Measurements from ENCODE around the gene FCHO1. TPM values are rescaled to one million over a fixed set of nuclear protein-coding genes. Genes with fewer than 3 reads are reported as not detected.

FCHO1 gene
- total RNA-seq, 2 experiments from 2014 or later = 85.6 to 107 TPM

DNA sequence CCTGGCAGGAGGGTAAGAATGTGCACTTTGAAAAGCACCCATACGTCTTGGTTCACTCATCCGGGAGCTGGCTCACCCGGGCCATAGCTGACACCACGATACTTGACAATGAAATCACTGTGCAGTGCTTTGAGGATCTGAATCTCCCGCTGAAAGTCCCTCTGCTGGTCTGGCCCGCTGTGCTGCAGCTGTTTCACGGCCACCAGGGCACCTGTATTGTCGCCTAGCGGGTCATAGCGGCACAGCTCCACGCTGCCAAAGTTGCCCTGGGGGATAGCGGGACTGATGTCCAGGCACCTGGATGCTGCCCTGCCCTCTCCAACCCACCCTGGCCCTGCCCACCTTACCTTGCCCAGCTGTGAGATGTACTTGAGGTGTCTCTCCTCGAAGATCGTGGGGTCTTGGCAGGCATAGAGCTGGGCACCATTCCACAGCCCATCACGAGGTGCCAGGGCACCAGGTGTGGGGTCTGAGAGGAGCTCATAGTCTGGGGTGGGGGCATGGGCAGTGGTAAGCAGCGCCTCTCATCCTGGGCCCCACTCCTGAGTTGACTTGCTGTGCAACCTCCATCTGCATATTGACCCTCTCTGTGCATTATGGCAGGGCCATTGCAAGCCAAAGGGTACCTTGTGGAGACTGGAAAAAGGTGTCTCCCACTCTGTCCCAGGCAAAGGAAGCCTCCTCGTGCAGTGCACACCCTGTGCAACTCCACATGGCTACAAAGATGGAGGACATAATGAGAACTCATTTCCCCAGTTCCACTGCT lies 81.3 kb downstream of the FCHO1 start:
- no peaks in the 10 kb centered on the region for H3K4me1 ChIP-seq (ENCODE audit: insufficient read depth, low read length, poor library complexity, severe bottlenecking)
- no peak for DNase-seq (ENCODE audit: low spot score)
- no peaks in the 10 kb centered on the region for H3K9me3 ChIP-seq (ENCODE audit: low read length)
- no peaks in the 10 kb centered on the region for H3K9me2 ChIP-seq (ENCODE audit: insufficient read depth, low read length)
- H3K4me2 ChIP-seq (ENCODE audit: low read length) = no peak overlapping the region
- H3K4me3 ChIP-seq (ENCODE audit: low read depth, low read length, poor library complexity, severe bottlenecking) = no peak overlapping the region
- intact Hi-C loops (cut with micrococcal nuclease; ENCODE audit: unreplicated experiment) = no loop called here
- ChIA-PET CTCF (ENCODE audit: unreplicated experiment) (no interaction called here), POLR2A (interaction anchor here (0.6 kb wide), 1 partner anchor 15 kb away, joined by 4 read pairs; no protein-coding TSS in a partner anchor)
- H3K79me2 ChIP-seq (ENCODE audit: insufficient read depth, low read depth, low read length) = no peaks in the 10 kb centered on the region
- peaks cover 17% of the 10 kb centered on the region for H3K36me3 ChIP-seq (ENCODE audit: insufficient read depth, low read length)
- no peak overlapping the region for H2AFZ ChIP-seq (ENCODE audit: low read length)
- TF ChIP-seq EZH2phosphoT487 (IDR thresholded peaks at IDR 0.05; ENCODE audit: borderline replicate concordance, low read depth, low read length) = no peak
- TF ChIP-seq, protein P1, sequence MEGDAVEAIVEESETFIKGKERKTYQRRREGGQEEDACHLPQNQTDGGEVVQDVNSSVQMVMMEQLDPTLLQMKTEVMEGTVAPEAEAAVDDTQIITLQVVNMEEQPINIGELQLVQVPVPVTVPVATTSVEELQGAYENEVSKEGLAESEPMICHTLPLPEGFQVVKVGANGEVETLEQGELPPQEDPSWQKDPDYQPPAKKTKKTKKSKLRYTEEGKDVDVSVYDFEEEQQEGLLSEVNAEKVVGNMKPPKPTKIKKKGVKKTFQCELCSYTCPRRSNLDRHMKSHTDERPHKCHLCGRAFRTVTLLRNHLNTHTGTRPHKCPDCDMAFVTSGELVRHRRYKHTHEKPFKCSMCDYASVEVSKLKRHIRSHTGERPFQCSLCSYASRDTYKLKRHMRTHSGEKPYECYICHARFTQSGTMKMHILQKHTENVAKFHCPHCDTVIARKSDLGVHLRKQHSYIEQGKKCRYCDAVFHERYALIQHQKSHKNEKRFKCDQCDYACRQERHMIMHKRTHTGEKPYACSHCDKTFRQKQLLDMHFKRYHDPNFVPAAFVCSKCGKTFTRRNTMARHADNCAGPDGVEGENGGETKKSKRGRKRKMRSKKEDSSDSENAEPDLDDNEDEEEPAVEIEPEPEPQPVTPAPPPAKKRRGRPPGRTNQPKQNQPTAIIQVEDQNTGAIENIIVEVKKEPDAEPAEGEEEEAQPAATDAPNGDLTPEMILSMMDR (conservative IDR thresholded peaks at IDR 0.05; ENCODE audit: low read length) = no peak
- BruUV-seq (replicated peaks) = no TSS peak
- H4K20me1 ChIP-seq (ENCODE audit: insufficient read depth, low read length) = no peaks in the 10 kb centered on the region
- no peak overlapping the region for H3K27ac ChIP-seq (ENCODE audit: low read depth, low read length, poor library complexity, severe bottlenecking)

DNA sequence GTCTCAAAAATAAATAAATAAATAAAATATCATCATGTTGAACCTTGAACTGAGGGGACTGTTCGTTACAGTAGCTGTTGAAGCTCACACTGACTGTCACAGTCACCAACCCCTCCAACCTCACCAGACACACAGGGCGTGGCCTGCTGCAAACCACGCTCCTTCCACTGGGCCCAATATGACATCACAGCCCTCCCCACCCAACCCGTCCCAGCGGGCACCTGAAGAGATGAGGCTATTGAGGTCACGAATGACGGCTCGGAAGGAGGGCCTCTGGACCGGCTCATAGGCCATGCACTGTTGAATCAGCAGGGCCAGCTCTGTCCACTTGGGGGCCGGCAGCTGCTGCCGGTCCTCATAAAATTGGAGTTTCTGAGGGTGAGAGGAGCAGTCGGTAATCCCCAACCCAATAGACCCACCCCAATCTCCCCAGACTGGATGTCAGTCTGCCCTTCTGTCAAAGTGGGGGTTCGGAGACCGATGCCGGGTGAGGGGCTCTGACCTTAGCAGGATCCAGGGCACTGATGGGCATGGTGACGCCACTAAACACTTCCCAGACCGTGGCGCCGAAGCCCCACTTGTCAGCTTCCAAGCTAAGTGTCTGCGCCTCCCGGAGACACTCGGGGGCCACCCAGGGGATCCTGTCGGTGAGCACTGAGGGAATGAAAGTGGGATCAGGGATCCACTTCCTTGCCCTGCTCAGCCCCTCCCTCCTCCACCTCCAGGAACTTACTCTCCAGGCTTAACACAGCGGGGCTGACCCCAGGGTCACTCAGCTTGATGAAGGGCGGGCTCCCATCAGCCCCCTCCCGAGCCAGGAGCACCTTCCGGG lies 83.3 kb downstream of the FCHO1 start:
- intact Hi-C loops (cut with micrococcal nuclease; ENCODE audit: unreplicated experiment) = no loop called here
- H3K79me2 ChIP-seq (ENCODE audit: insufficient read depth, low read depth, low read length) = no peaks in the 10 kb centered on the region
- no peaks in the 10 kb centered on the region for H4K20me1 ChIP-seq (ENCODE audit: insufficient read depth, low read length)
- H3K9me2 ChIP-seq (ENCODE audit: insufficient read depth, low read length) = no peaks in the 10 kb centered on the region
- H3K4me3 ChIP-seq (ENCODE audit: low read depth, low read length, poor library complexity, severe bottlenecking) = no peak overlapping the region
- no peaks in the 10 kb centered on the region for H3K9me3 ChIP-seq (ENCODE audit: low read length)
- CTCF ChIA-PET (ENCODE audit: unreplicated experiment) = no interaction called here
- TF ChIP-seq, protein P1 (conservative IDR thresholded peaks at IDR 0.05; ENCODE audit: low read length) = no peak
- TF ChIP-seq EZH2phosphoT487 (IDR thresholded peaks at IDR 0.05; ENCODE audit: borderline replicate concordance, low read depth, low read length) = no peak
- BruUV-seq (replicated peaks) = no TSS peak
- DNase-seq (ENCODE audit: low spot score) = no peak
- no peak overlapping the region for H2AFZ ChIP-seq (ENCODE audit: low read length)
- no peak overlapping the region for H3K27ac ChIP-seq (ENCODE audit: low read depth, low read length, poor library complexity, severe bottlenecking)
- no peaks in the 10 kb centered on the region for H3K4me1 ChIP-seq (ENCODE audit: insufficient read depth, low read length, poor library complexity, severe bottlenecking)
- peaks cover 24% of the 10 kb centered on the region for H3K36me3 ChIP-seq (ENCODE audit: insufficient read depth, low read length)
- no peak overlapping the region for H3K4me2 ChIP-seq (ENCODE audit: low read length)
- POLR2A ChIA-PET = interaction anchor here (0.6 kb wide), 1 partner anchor 30 kb away, joined by 3 read pairs; no protein-coding TSS in a partner anchor

Measured in OCI-LY7 (cell line).